Measurements from ENCODE around the gene DNAH2. TPM values are rescaled to one million over a fixed set of nuclear protein-coding genes. Genes with fewer than 3 reads are reported as not detected.

Gene DNAH2
- total and polyA plus RNA-seq, 2 of the 8 experiments (the other 6 are each of a cell fraction or from before 2014, with no cell fraction given) = 0.13 to 0.18 TPM

GRCh38 chr17:7843536-7844291 is 126.2 kb downstream of the DNAH2 start (continued):
- peak in 1 of 2 experiments; percentile 42; a peak in 1 of 4 replicates for TF ChIP-seq HDAC2 (IDR thresholded peaks at IDR 0.05; ENCODE audit: borderline replicate concordance in 1 of 2, low read depth in 2 of 2, low read length in 2 of 2)
- no peak for TF ChIP-seq GTF2F1 (IDR thresholded peaks at IDR 0.05; ENCODE audit: borderline replicate concordance, low read depth, low read length)
- TF ChIP-seq RAD21 (IDR thresholded peaks at IDR 0.05 in 1 of 2, conservative IDR thresholded peaks at IDR 0.05 in 1 of 2; ENCODE audit: low read depth in 2 of 2, low read length in 2 of 2) = no peak
- no peak for TF ChIP-seq RFX5 (IDR thresholded peaks at IDR 0.05; ENCODE audit: borderline replicate concordance, low read depth, low read length)
- TF ChIP-seq BRCA1 (IDR thresholded peaks at IDR 0.05; ENCODE audit: low read depth, low read length) = no peak
- peak; percentile 27; the same call in 1 of the 2 replicates for TF ChIP-seq SP4 (IDR thresholded peaks at IDR 0.05; ENCODE audit: low read length)
- TF ChIP-seq SUZ12 (IDR thresholded peaks at IDR 0.05; ENCODE audit: low read length) = no peak
- peak; percentile 37 for TF ChIP-seq ASH2L (IDR thresholded peaks at IDR 0.05; ENCODE audit: low read length)
- no peak for TF ChIP-seq HDAC6 (IDR thresholded peaks at IDR 0.05; ENCODE audit: low read depth, low read length)
- TF ChIP-seq SIX5 (IDR thresholded peaks at IDR 0.05; ENCODE audit: low read depth, low read length) = no peak
- TF ChIP-seq ATF3 (IDR thresholded peaks at IDR 0.05; ENCODE audit: insufficient read depth, low read depth, low read length) = no peak
- peak; percentile 64; the same call in 1 of the 2 replicates for TF ChIP-seq BACH1 (IDR thresholded peaks at IDR 0.05; ENCODE audit: low read length)
- no peak for TF ChIP-seq ATF2 (IDR thresholded peaks at IDR 0.05; ENCODE audit: low read length)
- no peak for TF ChIP-seq POLR2AphosphoS5 (IDR thresholded peaks at IDR 0.05; ENCODE audit: low read depth, low read length)
- TF ChIP-seq KDM4A (IDR thresholded peaks at IDR 0.05; ENCODE audit: low read depth, low read length, severe bottlenecking) = peak; percentile 15
- TF ChIP-seq PHF8 (conservative IDR thresholded peaks at IDR 0.05; ENCODE audit: low read depth, low read length) = peak; percentile 2; the same call in 1 of the 2 replicates
- TF ChIP-seq NRF1 (IDR thresholded peaks at IDR 0.05; ENCODE audit: low read depth, low read length) = no peak
- TF ChIP-seq CHD1 (IDR thresholded peaks at IDR 0.05; ENCODE audit: low read depth, low read length) = no peak
- TF ChIP-seq KDM1A (IDR thresholded peaks at IDR 0.05; ENCODE audit: borderline replicate concordance, low read length) = no peak
- no peak for TF ChIP-seq TAF7 (optimal IDR thresholded peaks at IDR 0.05; ENCODE audit: borderline replicate concordance, low read depth, low read length)
- TF ChIP-seq RBBP5 (IDR thresholded peaks at IDR 0.05; ENCODE audit: borderline replicate concordance, low read depth, low read length) = no peak
- no peak for TF ChIP-seq SIRT6 (IDR thresholded peaks at IDR 0.05; ENCODE audit: low read length)
